ENCODE results near the gene CXXC5. TPM values are rescaled to one million over a fixed set of nuclear protein-coding genes. Genes with fewer than 3 reads are reported as not detected.
A peak's percentile ranks its signal among the peaks of the same experiment; 100 is the strongest.

The CXXC5 gene
- total RNA-seq, 1 experiment from 2014 or later, result 97.2 TPM

GRCh38 chr5:139701056-139701741 lies 53.0 kb downstream of the CXXC5 start (continued):
- TF ChIP-seq E2F1 (CRISPR knock-in tag; IDR thresholded peaks at IDR 0.05) (no peak), ATF2 (CRISPR knock-in tag; IDR thresholded peaks at IDR 0.05; ENCODE audit: borderline replicate concordance, low read depth) (no peak), ZNF671 (CRISPR knock-in tag; IDR thresholded peaks at IDR 0.05) (no peak), ZMAT4 (CRISPR knock-in tag; IDR thresholded peaks at IDR 0.05) (no peak), ZBTB21 (CRISPR knock-in tag; IDR thresholded peaks at IDR 0.05; ENCODE audit: borderline replicate concordance) (peak; percentile 79; the same call in 1 of the 2 replicates), E2F4 (CRISPR knock-in tag; IDR thresholded peaks at IDR 0.05; ENCODE audit: borderline replicate concordance, low read depth) (no peak), KAT7 (CRISPR knock-in tag; IDR thresholded peaks at IDR 0.05; ENCODE audit: borderline replicate concordance) (no peak), ATF3 (CRISPR knock-in tag; conservative IDR thresholded peaks at IDR 0.05) (no peak), ATF1 (CRISPR knock-in tag; IDR thresholded peaks at IDR 0.05) (no peak), FOXK1 (CRISPR knock-in tag; IDR thresholded peaks at IDR 0.05) (peak; percentile 72; the same call in 1 of the 2 replicates), ETV6 (CRISPR knock-in tag; IDR thresholded peaks at IDR 0.05) (peak; percentile 78), JAZF1 (CRISPR knock-in tag; IDR thresholded peaks at IDR 0.05) (no peak), RELA (CRISPR knock-in tag; IDR thresholded peaks at IDR 0.05; ENCODE audit: borderline replicate concordance) (no peak), MXD4 (CRISPR knock-in tag; IDR thresholded peaks at IDR 0.05; ENCODE audit: borderline replicate concordance) (no peak), ZNF532 (CRISPR knock-in tag; IDR thresholded peaks at IDR 0.05; ENCODE audit: borderline replicate concordance) (no peak), ZNF423 (CRISPR knock-in tag; IDR thresholded peaks at IDR 0.05) (peak; percentile 69; the same call in 1 of the 2 replicates), JUN (CRISPR knock-in tag; IDR thresholded peaks at IDR 0.05) (no peak), TP53 (CRISPR knock-in tag; IDR thresholded peaks at IDR 0.05) (no peak), CDX4 (CRISPR knock-in tag; IDR thresholded peaks at IDR 0.05; ENCODE audit: borderline replicate concordance) (no peak), ERG (CRISPR knock-in tag; IDR thresholded peaks at IDR 0.05) (no peak), TCF7 (CRISPR knock-in tag; IDR thresholded peaks at IDR 0.05; ENCODE audit: low read depth) (no peak), USF2 (CRISPR knock-in tag; IDR thresholded peaks at IDR 0.05) (peak; percentile 62), CBFB (CRISPR knock-in tag; IDR thresholded peaks at IDR 0.05; ENCODE audit: low read depth) (0 out of 2 replicates have a peak, but pooled peaks have one; percentile 58), TEAD1 (CRISPR knock-in tag; IDR thresholded peaks at IDR 0.05) (0 out of 2 replicates have a peak, but pooled peaks have one; percentile 44), FOXP4 (CRISPR knock-in tag; IDR thresholded peaks at IDR 0.05) (peak; percentile 12; the same call in 1 of the 2 replicates)
